Measurements from ENCODE around the gene LIPE. TPM values are rescaled to one million over a fixed set of nuclear protein-coding genes. Genes with fewer than 3 reads are reported as not detected.

LIPE gene
- polyA plus RNA-seq, 1 experiment = 3.3 TPM

- Histone ChIP-seq H3K27me3 (ENCODE audit: control insufficient read depth, insufficient read depth, low read length) (no peaks in the 10 kb centered on the region), H3K4me3 (ENCODE audit: low read depth, low read length) (no peak overlapping the region), H3K36me3 (ENCODE audit: control insufficient read depth, insufficient read depth, low read length) (peaks cover 5% of the 10 kb centered on the region)
- POLR2A ChIA-PET = no interaction called here
- TF ChIP-seq CTCF (IDR thresholded peaks at IDR 0.05; ENCODE audit: insufficient read depth, low read depth, low read length) = no peak
- DNase-seq (ENCODE audit: low read depth) = no peak
- CTCF ChIA-PET = no interaction called here
These were observed 58.8 kb downstream of the LIPE start for GRCh38 chr19:42368360-42368759.

DNA sequence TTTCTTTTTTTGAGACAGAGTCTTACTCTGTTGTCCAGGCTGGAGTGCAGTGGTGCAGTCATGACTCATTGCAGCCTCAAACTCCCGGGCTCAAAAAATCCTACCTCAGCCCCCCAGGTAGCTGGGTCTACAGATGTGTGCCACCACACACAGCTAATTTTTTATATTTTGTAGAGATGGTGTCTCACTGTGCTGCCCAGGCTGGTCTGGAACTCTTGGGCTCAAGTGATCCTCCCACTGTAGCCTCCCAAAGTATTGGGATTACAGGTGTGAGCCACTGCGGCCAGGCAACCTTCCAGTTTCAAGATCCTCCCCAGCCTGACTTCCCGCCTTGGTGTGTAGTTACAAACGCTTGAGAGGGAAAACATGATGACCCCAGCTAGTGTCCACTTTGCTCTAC, 59.3 kb downstream of the LIPE start:
- TF ChIP-seq CTCF (IDR thresholded peaks at IDR 0.05; ENCODE audit: insufficient read depth, low read depth, low read length) = no peak
- POLR2A ChIA-PET = no interaction called here
- Histone ChIP-seq H3K27me3 (ENCODE audit: control insufficient read depth, insufficient read depth, low read length) (no peaks in the 10 kb centered on the region), H3K36me3 (ENCODE audit: control insufficient read depth, insufficient read depth, low read length) (peaks cover 7% of the 10 kb centered on the region), H3K4me3 (ENCODE audit: low read depth, low read length) (no peak overlapping the region)
- CTCF ChIA-PET = no interaction called here
- DNase-seq (ENCODE audit: low read depth) = no peak

GRCh38 chr19:42366673-42367072, 60.5 kb downstream of the LIPE start:
- CTCF ChIA-PET = no interaction called here
- POLR2A ChIA-PET = no interaction called here

GRCh38 chr19:42363614-42364346, 63.4 kb downstream of the LIPE start:
- Histone ChIP-seq H3K4me3 (ENCODE audit: low read depth, low read length) (no peak overlapping the region), H3K36me3 (ENCODE audit: control insufficient read depth, insufficient read depth, low read length) (peaks cover 9% of the 10 kb centered on the region), H3K27me3 (ENCODE audit: control insufficient read depth, insufficient read depth, low read length) (no peaks in the 10 kb centered on the region)
- ChIA-PET POLR2A (no interaction called here), CTCF (no interaction called here)
- DNase-seq (ENCODE audit: low read depth) = no peak
- no peak for TF ChIP-seq CTCF (IDR thresholded peaks at IDR 0.05; ENCODE audit: insufficient read depth, low read depth, low read length)

More at GRCh38 chr19:42366673-42367072, 60.5 kb downstream of the LIPE start:
- TF ChIP-seq CTCF (IDR thresholded peaks at IDR 0.05; ENCODE audit: insufficient read depth, low read depth, low read length) = no peak
- Histone ChIP-seq H3K4me3 (ENCODE audit: low read depth, low read length) (no peak overlapping the region), H3K36me3 (ENCODE audit: control insufficient read depth, insufficient read depth, low read length) (peaks cover 9% of the 10 kb centered on the region), H3K27me3 (ENCODE audit: control insufficient read depth, insufficient read depth, low read length) (no peaks in the 10 kb centered on the region)
- DNase-seq (ENCODE audit: low read depth) = no peak

DNA sequence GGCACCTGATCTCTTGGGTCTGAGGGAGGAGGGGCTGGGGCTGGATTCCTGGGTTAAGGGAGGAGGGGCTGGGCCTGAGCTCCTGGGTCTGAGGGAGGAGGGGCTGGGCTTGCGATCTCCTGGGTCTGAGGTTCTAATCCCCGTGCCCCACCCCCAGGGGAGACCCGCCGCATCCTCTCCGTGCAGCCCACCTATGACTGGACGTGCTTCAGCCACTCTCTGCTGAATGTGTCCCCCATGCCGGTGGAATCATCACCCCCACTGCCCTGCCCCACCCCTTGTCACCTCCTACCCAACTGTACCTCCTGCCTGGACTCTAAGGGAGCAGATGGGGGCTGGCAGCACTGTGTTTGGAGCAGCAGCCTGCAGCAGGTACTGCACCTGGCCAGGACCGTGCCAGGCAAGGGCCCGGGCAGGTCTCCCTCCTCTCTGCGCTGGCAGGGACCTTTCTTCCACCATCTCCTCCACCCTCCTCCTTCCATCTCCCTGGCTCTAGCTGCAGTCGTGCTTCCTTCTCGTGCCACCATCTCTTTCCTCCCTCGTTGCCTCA, 64.2 kb downstream of the LIPE start:
- CTCF ChIA-PET = no interaction called here
- POLR2A ChIA-PET = no interaction called here
- Histone ChIP-seq H3K27me3 (ENCODE audit: control insufficient read depth, insufficient read depth, low read length) (no peaks in the 10 kb centered on the region), H3K36me3 (ENCODE audit: control insufficient read depth, insufficient read depth, low read length) (peaks cover 10% of the 10 kb centered on the region), H3K4me3 (ENCODE audit: low read depth, low read length) (no peak overlapping the region)
- no peak for TF ChIP-seq CTCF (IDR thresholded peaks at IDR 0.05; ENCODE audit: insufficient read depth, low read depth, low read length)
- no peak for DNase-seq (ENCODE audit: low read depth)
